Peyer's patch (tissue), 4 donors: ENCODE data around the gene TMEM132D.

Experiments
- POLR2A ChIP-seq, 2 donors: fragments of 450-650 bp; IDR thresholded peaks; one replicate each; pipeline ENCODE4 v1.5.1; 2017; ENCODE audit warnings: antibody characterized with exemption in 2 of 2, mild to moderate bottlenecking in 2 of 2, moderate library complexity in 2 of 2
- TF ChIP-seq, protein P1 (sequence below), 6 experiments: fragments of 450-650 bp in 4 of 6; fragments of 200-600 bp in 2 of 6; sonication (generic) in 1 of 6; IDR thresholded peaks; one replicate each; pipeline ENCODE4 v1.5.1; 2017 to 2019; ENCODE audit warnings: antibody characterized with exemption in 6 of 6, mild to moderate bottlenecking in 3 of 6, moderate library complexity in 1 of 6

- TF ChIP-seq POLR2A (IDR thresholded peaks at IDR 0.05): no peak
- TF ChIP-seq, protein P1, sequence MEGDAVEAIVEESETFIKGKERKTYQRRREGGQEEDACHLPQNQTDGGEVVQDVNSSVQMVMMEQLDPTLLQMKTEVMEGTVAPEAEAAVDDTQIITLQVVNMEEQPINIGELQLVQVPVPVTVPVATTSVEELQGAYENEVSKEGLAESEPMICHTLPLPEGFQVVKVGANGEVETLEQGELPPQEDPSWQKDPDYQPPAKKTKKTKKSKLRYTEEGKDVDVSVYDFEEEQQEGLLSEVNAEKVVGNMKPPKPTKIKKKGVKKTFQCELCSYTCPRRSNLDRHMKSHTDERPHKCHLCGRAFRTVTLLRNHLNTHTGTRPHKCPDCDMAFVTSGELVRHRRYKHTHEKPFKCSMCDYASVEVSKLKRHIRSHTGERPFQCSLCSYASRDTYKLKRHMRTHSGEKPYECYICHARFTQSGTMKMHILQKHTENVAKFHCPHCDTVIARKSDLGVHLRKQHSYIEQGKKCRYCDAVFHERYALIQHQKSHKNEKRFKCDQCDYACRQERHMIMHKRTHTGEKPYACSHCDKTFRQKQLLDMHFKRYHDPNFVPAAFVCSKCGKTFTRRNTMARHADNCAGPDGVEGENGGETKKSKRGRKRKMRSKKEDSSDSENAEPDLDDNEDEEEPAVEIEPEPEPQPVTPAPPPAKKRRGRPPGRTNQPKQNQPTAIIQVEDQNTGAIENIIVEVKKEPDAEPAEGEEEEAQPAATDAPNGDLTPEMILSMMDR (IDR thresholded peaks at IDR 0.05): no peak
Observed at GRCh38 chr12:129552996-129553750, 350.7 kb downstream of the TMEM132D start.
